ENCODE results near the gene PTOV1. TPM values are rescaled to one million over a fixed set of nuclear protein-coding genes. Genes with fewer than 3 reads are reported as not detected.

Gene PTOV1
- total RNA-seq, 2 experiments from 2014 or later = 78.8 to 94.3 TPM

DNA sequence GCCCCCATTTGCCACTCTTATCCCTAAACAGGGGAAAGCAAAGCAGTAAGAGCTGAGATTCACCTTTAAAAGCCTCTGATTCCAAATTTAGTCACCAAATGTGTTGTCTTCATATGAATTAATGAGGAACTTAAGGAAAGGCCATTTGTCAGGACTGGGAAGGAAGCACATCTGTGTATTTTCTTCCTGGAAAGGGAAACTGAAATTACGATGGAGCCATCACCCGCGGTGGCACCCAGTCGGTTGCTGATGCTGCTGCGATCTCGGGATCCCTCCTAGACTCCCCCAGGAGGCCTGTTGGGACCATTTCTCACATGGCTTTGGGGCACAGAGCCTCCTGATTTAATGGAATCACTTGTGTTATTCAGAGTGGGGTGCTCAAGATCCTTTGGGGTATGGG lies 53.2 kb downstream of the PTOV1 start:
- ChIA-PET CTCF (interaction anchor here (1.5 kb wide), 1 partner anchor 14 kb away, joined by 3 read pairs; no protein-coding TSS in a partner anchor), POLR2A (no interaction called here)
- Mint-ChIP-seq H3K36me3 (ENCODE audit: low read depth) (peaks cover 32% of the 10 kb centered on the region), H3K27me3 (ENCODE audit: low read depth) (no peaks in the 10 kb centered on the region), H3K27ac (no peak overlapping the region), H3K9me3 (ENCODE audit: insufficient read depth) (no peaks in the 10 kb centered on the region), H3K4me1 (ENCODE audit: low read depth) (peaks cover 11% of the 10 kb centered on the region), H3K4me3 (no peak overlapping the region)
- no peak for ATAC-seq
- no peak for DNase-seq

- no peak for ATAC-seq
- no peak for DNase-seq
- Mint-ChIP-seq H3K9me3 (ENCODE audit: insufficient read depth) (no peaks in the 10 kb centered on the region), H3K4me3 (no peak overlapping the region), H3K36me3 (ENCODE audit: low read depth) (peaks cover 49% of the 10 kb centered on the region), H3K27ac (no peak overlapping the region), H3K4me1 (ENCODE audit: low read depth) (peaks cover 22% of the 10 kb centered on the region), H3K27me3 (ENCODE audit: low read depth) (no peaks in the 10 kb centered on the region)
- ChIA-PET POLR2A (no interaction called here), CTCF (no interaction called here)
Observed at GRCh38 chr19:49906879-49907564, 56.1 kb downstream of the PTOV1 start.

DNA sequence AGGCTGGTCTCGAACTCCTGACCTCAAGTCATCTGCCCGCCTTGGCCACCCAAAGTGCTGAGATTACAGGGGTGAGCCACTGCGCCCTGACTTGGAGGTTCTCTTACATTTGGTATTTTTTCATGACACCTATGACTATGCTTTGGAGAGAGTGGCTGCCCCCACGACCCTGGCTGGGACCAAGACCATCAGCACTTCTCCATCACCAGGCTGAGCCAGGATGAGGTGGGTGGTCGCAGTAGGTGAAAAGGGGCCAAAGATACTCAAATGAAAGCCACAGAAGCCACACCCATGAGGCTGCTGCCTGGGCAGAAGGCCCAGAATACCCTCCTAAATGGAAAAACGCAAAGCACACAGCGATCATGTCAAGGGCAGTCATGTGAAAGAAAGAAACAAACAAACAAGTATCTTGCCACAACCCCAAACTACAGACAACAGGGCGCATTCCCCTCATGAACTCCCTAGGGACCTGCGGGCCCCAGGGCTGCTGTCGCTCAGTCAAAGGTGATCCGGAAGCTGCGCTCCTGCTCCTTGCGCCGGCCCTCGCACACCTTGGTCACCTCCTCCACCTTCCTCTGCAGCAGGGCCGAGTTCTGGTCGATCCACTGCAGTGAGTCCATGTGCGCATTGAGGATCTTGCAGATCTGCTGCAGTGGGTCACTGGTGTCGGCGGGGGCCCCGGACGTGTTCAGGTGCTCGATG lies 56.9 kb downstream of the PTOV1 start:
- H3K9me3 Mint-ChIP-seq (ENCODE audit: insufficient read depth) = no peaks in the 10 kb centered on the region
- no peaks in the 10 kb centered on the region for H3K27me3 Mint-ChIP-seq (ENCODE audit: low read depth)
- H3K27ac Mint-ChIP-seq = no peak overlapping the region
- H3K36me3 Mint-ChIP-seq (ENCODE audit: low read depth) = peaks cover 54% of the 10 kb centered on the region
- H3K4me3 Mint-ChIP-seq = no peak overlapping the region
- peaks cover 26% of the 10 kb centered on the region for H3K4me1 Mint-ChIP-seq (ENCODE audit: low read depth)
- DNase-seq = no peak
- CTCF ChIA-PET = no interaction called here
- POLR2A ChIA-PET = interaction anchor here (0.9 kb wide), 1 partner anchor 10 kb away, joined by 5 read pairs; the partner anchor contains the start of gene IL4I1
- no peak for ATAC-seq

DNA sequence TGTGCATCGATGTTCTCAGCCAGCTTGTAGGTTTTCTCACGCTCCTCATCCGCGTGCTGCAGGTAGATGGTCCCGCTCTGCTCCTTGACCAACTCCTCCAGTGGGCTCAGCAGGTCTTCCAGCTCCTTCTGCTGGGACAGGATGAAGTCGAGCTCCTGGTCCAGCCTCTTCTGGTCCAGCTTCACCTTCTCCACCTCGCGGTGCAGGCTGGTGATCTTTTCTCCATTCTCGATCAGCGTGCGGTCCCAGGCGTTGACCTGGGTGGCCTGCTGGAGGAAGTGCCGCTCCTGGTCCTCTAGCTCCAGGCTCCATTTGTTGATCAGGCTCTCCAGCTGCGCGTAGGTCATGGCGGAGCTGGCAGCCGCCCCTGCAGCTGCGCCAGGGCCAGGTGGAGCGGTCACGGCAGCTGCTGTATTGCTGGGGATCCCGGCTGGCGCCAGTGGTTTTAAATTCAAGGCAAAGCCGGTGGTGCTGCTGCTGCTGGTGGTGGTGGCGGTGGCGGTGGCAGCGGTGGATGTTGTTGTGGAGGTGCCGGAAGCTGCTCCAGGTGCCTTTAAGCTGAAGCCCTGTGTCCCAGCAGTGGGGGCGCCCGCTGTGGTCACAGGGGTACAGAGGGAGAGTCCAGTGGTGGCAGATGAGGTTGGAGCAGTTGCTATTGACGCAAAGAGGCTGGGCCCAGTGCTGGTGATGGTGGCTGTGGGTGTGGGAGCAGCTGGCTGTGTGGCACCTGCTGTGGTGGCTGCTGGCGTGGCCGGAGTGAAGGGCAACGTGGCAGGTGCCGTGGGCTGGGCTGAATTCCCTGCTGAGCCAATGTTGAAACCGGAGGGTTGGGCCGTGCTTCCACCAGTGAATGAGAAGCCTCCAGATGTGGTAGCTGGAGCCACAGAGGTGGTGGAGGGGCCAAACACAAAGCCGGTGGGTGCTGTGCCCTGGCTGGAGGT lies 57.8 kb downstream of the PTOV1 start:
- ChIA-PET POLR2A (interaction anchor here (0.9 to 1.8 kb wide), 3 partner anchors 9 to 21 kb away, joined by 3 to 7 read pairs (median 5); partner anchors contain the start of genes ATF5, IL4I1 and NUP62), CTCF (no interaction called here)
- H3K27me3 Mint-ChIP-seq (ENCODE audit: low read depth) = no peaks in the 10 kb centered on the region
- no peak overlapping the region for H3K4me3 Mint-ChIP-seq
- ATAC-seq = no peak
- H3K36me3 Mint-ChIP-seq (ENCODE audit: low read depth) = peaks cover 63% of the 10 kb centered on the region
- no peak for DNase-seq
- H3K4me1 Mint-ChIP-seq (ENCODE audit: low read depth) = peaks cover 31% of the 10 kb centered on the region
- H3K27ac Mint-ChIP-seq = peak overlapping the region; percentile 30
- no peaks in the 10 kb centered on the region for H3K9me3 Mint-ChIP-seq (ENCODE audit: insufficient read depth)

DNA sequence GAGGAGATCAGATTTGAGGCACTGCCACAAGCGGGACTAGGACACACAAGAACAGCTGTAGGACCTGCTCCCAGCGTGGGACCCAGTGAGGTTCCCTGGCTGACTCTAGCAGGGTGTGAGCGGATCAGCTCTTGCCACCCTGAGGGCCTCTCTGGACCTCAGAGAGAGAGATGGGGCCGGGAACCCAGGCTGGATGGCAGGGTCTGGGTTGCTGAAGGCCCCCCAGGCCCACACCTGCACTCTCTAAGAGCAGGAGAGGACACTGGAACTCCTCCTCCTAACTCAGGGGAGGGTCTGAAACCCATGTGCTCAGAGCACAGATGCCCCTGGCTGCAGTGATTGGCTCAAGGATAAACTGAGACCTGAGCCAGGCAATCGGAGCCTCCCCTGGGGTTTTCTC lies 59.2 kb downstream of the PTOV1 start:
- ATAC-seq = no peak
- ChIA-PET CTCF (no interaction called here), POLR2A (interaction anchor here (0.6 to 1.8 kb wide), 4 partner anchors 10 to 319 kb away, joined by 3 to 7 read pairs (median 4); partner anchors contain the start of genes ATF5 and NUP62)
- Mint-ChIP-seq H3K4me1 (ENCODE audit: low read depth) (peaks cover 30% of the 10 kb centered on the region), H3K9me3 (ENCODE audit: insufficient read depth) (no peaks in the 10 kb centered on the region), H3K27ac (no peak overlapping the region), H3K36me3 (ENCODE audit: low read depth) (peaks cover 74% of the 10 kb centered on the region), H3K4me3 (no peak overlapping the region), H3K27me3 (ENCODE audit: low read depth) (no peaks in the 10 kb centered on the region)
- no peak for DNase-seq

Small RNAs within 50 kb of the gene (microRNA-seq; reads per million reads assigned to microRNA genes)
- 1.7 reads per million for gene MIR4749
- gene MIR4750 = not detected
- gene MIR6800 = 1.7 reads per million

Other genes with a start within 250 kb of the PTOV1 start
- 1 to 10 TPM; 8.1 to 8.4 TPM for gene RRAS, start 211.0 kb upstream of the PTOV1 start, total RNA-seq
- gene SCAF1, start 208.9 kb upstream of the PTOV1 start, total RNA-seq = 10 to 100 TPM; 61.0 to 64.1 TPM
- gene IRF3, start 185.3 kb upstream of the PTOV1 start, total RNA-seq = 100 to 1,000 TPM; 133 to 137 TPM
- 10 to 100 TPM; 84.7 to 87.7 TPM for gene BCL2L12, start 185.2 kb upstream of the PTOV1 start, total RNA-seq
- gene PRMT1, start 173.9 kb upstream of the PTOV1 start, total RNA-seq = 100 to 1,000 TPM; 160 to 169 TPM
- gene ADM5, start 161.6 kb upstream of the PTOV1 start, total RNA-seq = 1 to 10 TPM; 4.4 to 4.5 TPM
- under 1 TPM; 0.52 to 0.82 TPM for gene CPT1C, start 160.0 kb upstream of the PTOV1 start, total RNA-seq
- gene TSKS, start 87.9 kb upstream of the PTOV1 start, total RNA-seq = 1 to 10 TPM; 1.1 to 1.5 TPM
- gene AP2A1, start 84.2 kb upstream of the PTOV1 start, total RNA-seq = 10 to 100 TPM; 88.1 to 96.4 TPM
- gene FUZ, start 37.9 kb upstream of the PTOV1 start, total RNA-seq = 10 to 100 TPM; 23.1 to 24.2 TPM
- gene MED25, start 32.9 kb upstream of the PTOV1 start, total RNA-seq = 10 to 100 TPM; 59.9 to 62.2 TPM
- gene PNKP, start 16.4 kb downstream of the PTOV1 start, total RNA-seq = 100 to 1,000 TPM; 113 to 120 TPM
- gene AKT1S1, start 26.2 kb downstream of the PTOV1 start, total RNA-seq = 10 to 100 TPM; 15.6 to 16.4 TPM
- gene TBC1D17, start 26.5 kb downstream of the PTOV1 start, total RNA-seq = 10 to 100 TPM; 28.6 to 30.8 TPM
- gene IL4I1, start 45.7 kb downstream of the PTOV1 start, total RNA-seq = 1 to 10 TPM; 1.2 to 1.6 TPM
- gene ATF5, start 78.0 kb downstream of the PTOV1 start, total RNA-seq = 1 to 10 TPM; 7.1 to 9.3 TPM
- gene NUP62, start 78.3 kb downstream of the PTOV1 start, total RNA-seq = 100 to 1,000 TPM; 116 to 122 TPM
- gene SIGLEC11, start 110.0 kb downstream of the PTOV1 start, total RNA-seq = not detected
- 10 to 100 TPM; 67.7 to 74.8 TPM for gene VRK3, start 174.2 kb downstream of the PTOV1 start, total RNA-seq
- 1 to 10 TPM; 8.3 to 9.0 TPM for gene ZNF473, start 174.8 kb downstream of the PTOV1 start, total RNA-seq